H1 (cell line): ENCODE data around the gene ZBTB43. TPM values are rescaled to one million over a fixed set of nuclear protein-coding genes. Genes with fewer than 3 reads are reported as not detected.

ENCODE experiments used
- ATF2 ChIP-seq: IDR thresholded peaks from 2 replicates; pipeline ENCODE4 v1.6.1; 2012; ENCODE audit warnings: low read length, inconsistent platforms
- BRCA1 ChIP-seq: IDR thresholded peaks from 2 replicates; pipeline ENCODE4 v1.6.1; 2012; ENCODE audit warnings: low read depth, low read length, improper control_type of control experiment
- CHD7 ChIP-seq: fragments of 300-600 bp; sonication (generic); IDR thresholded peaks from 2 replicates; pipeline ENCODE4 v1.7.1; 2012; ENCODE audit warnings: low read length, moderate library complexity, mild to moderate bottlenecking, inconsistent platforms; ENCODE audit not compliant: insufficient replicate concordance
- CREB1 ChIP-seq: IDR thresholded peaks from 2 replicates; pipeline ENCODE4 v1.6.1; 2012; ENCODE audit warnings: inconsistent platforms
- GABPA ChIP-seq: IDR thresholded peaks from 2 replicates; pipeline ENCODE4 v1.6.1; 2011; ENCODE audit warnings: mild to moderate bottlenecking, low read length, moderate library complexity, borderline replicate concordance; ENCODE audit not compliant: insufficient read depth
- SIN3A ChIP-seq, 2 experiments: IDR thresholded peaks in 1 of 2; conservative IDR thresholded peaks in 1 of 2; 2 replicates each; pipeline ENCODE4 v1.6.1; 2011 to 2012; ENCODE audit warnings: low read length in 2 of 2, improper control_type of control experiment in 1 of 2, low read depth in 1 of 2, mild to moderate bottlenecking in 1 of 2
- TBP ChIP-seq: IDR thresholded peaks from 2 replicates; pipeline ENCODE4 v1.6.1; 2011; ENCODE audit warnings: low read depth, low read length, improper control_type of control experiment
- polyA plus RNA-seq, 7 experiments: library from polyadenylated mRNA; depleted of rRNA in 3 of 7; stranded (reverse) in 5 of 7; unstranded in 2 of 7; fragments of >200 nt in 5 of 7; fragments of 200-250 nt in 2 of 7; gene quantifications; 1 replicate in 5 of 7; 2 replicates in 1 of 7; 4 replicates in 1 of 7; pipeline versions ENCODE4 v1.2.1 to v1.2.3, GENCODE V29; 2011 to 2013; ENCODE audit warnings: missing spikeins in 2 of 7, mixed read lengths in 2 of 7
- total RNA-seq: library from RNA; stranded (reverse); fragmentation: NEBNext Ultra II Directional; extraction: Animal tissue kit (Norgen Biotek cat#: 25700); gene quantifications from 2 replicates; pipeline ENCODE4 v1.2.1, GENCODE V29; 2021

The ZBTB43 gene
- total and polyA plus RNA-seq, 2 of the 8 experiments (the other 6 are each of a cell fraction or from before 2014, with no cell fraction given), result 4.1 to 16.7 TPM

GRCh38 chr9:126847051-126847450 lies 42.2 kb downstream of the ZBTB43 start (continued):
- TF ChIP-seq CHD7 (no peak), BRCA1 (no peak), GABPA (no peak), TBP (no peak), CREB1 (no peak), ATF2 (no peak), SIN3A (conservative IDR thresholded peaks at IDR 0.05 in 1 of 2, IDR thresholded peaks at IDR 0.05 in 1 of 2; ENCODE audit: low read depth in 1 of 2, low read length in 2 of 2) (no peak)
- TF ChIP-seq, all 59 proteins: peak for 0
